HEK293 (cell line): ENCODE data around the gene ULBP1.

Experiments
- ELK4 ChIP-seq: IDR thresholded peaks from 2 replicates; pipeline ENCODE4 v1.6.1; 2011; ENCODE audit warnings: mild to moderate bottlenecking, low read depth, low read length, borderline replicate concordance
- HOXD13 ChIP-seq: sonication (generic); formaldehyde crosslinking; IDR thresholded peaks from 2 replicates; pipeline ENCODE4 v1.8.0; 2022; ENCODE audit warnings: missing genetic modification reagents, borderline replicate concordance
- KLF9 ChIP-seq: fragments of 450-650 bp; formaldehyde crosslinking; IDR thresholded peaks from 2 replicates; pipeline ENCODE4 v1.5.1; 2016; ENCODE audit warnings: missing biosample characterization, missing genetic modification characterization, low read depth
- OVOL3 ChIP-seq: fragments of 450-650 bp; formaldehyde crosslinking; IDR thresholded peaks from 2 replicates; pipeline ENCODE4 v1.5.1; 2016; ENCODE audit warnings: missing biosample characterization, missing genetic modification characterization
- PRDM2 ChIP-seq: fragments of 450-650 bp; formaldehyde crosslinking; IDR thresholded peaks from 2 replicates; pipeline ENCODE4 v1.5.1; 2016; ENCODE audit warnings: missing biosample characterization, missing genetic modification characterization, borderline replicate concordance
- SCRT1 ChIP-seq: fragments of 450-650 bp; formaldehyde crosslinking; IDR thresholded peaks from 2 replicates; pipeline ENCODE4 v1.5.1; 2016; ENCODE audit warnings: missing biosample characterization, missing genetic modification characterization, borderline replicate concordance
- SP3 ChIP-seq: fragments of 450-650 bp; formaldehyde crosslinking; IDR thresholded peaks from 2 replicates; pipeline ENCODE4 v1.5.1; 2016; ENCODE audit warnings: missing biosample characterization, missing genetic modification characterization
- ZBTB21 ChIP-seq: fragments of 450-650 bp; formaldehyde crosslinking; IDR thresholded peaks from 2 replicates; pipeline ENCODE4 v1.5.1; 2017; ENCODE audit warnings: missing biosample characterization, missing genetic modification characterization
- ZBTB26 ChIP-seq: fragments of 450-650 bp; formaldehyde crosslinking; optimal IDR thresholded peaks from 2 replicates; pipeline ENCODE3; 2016; ENCODE audit warnings: missing biosample characterization, mild to moderate bottlenecking, missing genetic modification characterization
- ZBTB7A ChIP-seq: fragments of 450-650 bp; formaldehyde crosslinking; IDR thresholded peaks from 2 replicates; pipeline ENCODE4 v1.5.1; 2016; ENCODE audit warnings: low read depth, missing biosample characterization, missing genetic modification characterization
- ZFHX2 ChIP-seq: fragments of 450-650 bp; formaldehyde crosslinking; conservative IDR thresholded peaks from 2 replicates; pipeline ENCODE4 v1.5.1; 2016; ENCODE audit warnings: missing biosample characterization, missing genetic modification characterization
- ZFP37 ChIP-seq: fragments of 450-650 bp; formaldehyde crosslinking; IDR thresholded peaks from 2 replicates; pipeline ENCODE4 v1.5.1; 2016; ENCODE audit warnings: missing biosample characterization, missing genetic modification characterization
- ZIC2 ChIP-seq: fragments of 450-650 bp; formaldehyde crosslinking; IDR thresholded peaks from 2 replicates; pipeline ENCODE4 v1.5.1; 2016; ENCODE audit warnings: missing biosample characterization, missing genetic modification characterization
- ZNF140 ChIP-seq: fragments of 450-650 bp; formaldehyde crosslinking; IDR thresholded peaks from 2 replicates; pipeline ENCODE4 v1.5.1; 2016; ENCODE audit warnings: missing biosample characterization, missing genetic modification characterization
- ZNF280D ChIP-seq: fragments of 450-650 bp; formaldehyde crosslinking; IDR thresholded peaks from 2 replicates; pipeline ENCODE4 v1.5.1; 2016; ENCODE audit warnings: missing biosample characterization, missing genetic modification characterization
- ZNF341 ChIP-seq: fragments of 450-650 bp; formaldehyde crosslinking; IDR thresholded peaks from 2 replicates; pipeline ENCODE4; 2016; ENCODE audit warnings: low read depth, missing biosample characterization, missing genetic modification characterization
- ZNF514 ChIP-seq: fragments of 450-650 bp; formaldehyde crosslinking; IDR thresholded peaks from 2 replicates; pipeline ENCODE4 v1.5.1; 2016; ENCODE audit warnings: missing biosample characterization, missing genetic modification characterization
- ZNF548 ChIP-seq: fragments of 450-650 bp; formaldehyde crosslinking; IDR thresholded peaks from 2 replicates; pipeline ENCODE4 v1.5.1; 2016; ENCODE audit warnings: missing biosample characterization, missing genetic modification characterization
- ZNF558 ChIP-seq: fragments of 450-650 bp; formaldehyde crosslinking; IDR thresholded peaks from 2 replicates; pipeline ENCODE4 v1.5.1; 2016; ENCODE audit warnings: missing biosample characterization, missing genetic modification characterization
- ZNF701 ChIP-seq: fragments of 450-650 bp; formaldehyde crosslinking; IDR thresholded peaks from 2 replicates; pipeline ENCODE4 v1.5.1; 2016; ENCODE audit warnings: missing biosample characterization, missing genetic modification characterization
- ZSCAN16 ChIP-seq: fragments of 450-650 bp; formaldehyde crosslinking; IDR thresholded peaks from 2 replicates; pipeline ENCODE4 v1.5.1; 2016; ENCODE audit warnings: missing biosample characterization, missing genetic modification characterization
- ZSCAN18 ChIP-seq: fragments of 450-650 bp; formaldehyde crosslinking; IDR thresholded peaks from 2 replicates; pipeline ENCODE4 v1.5.1; 2016; ENCODE audit warnings: missing biosample characterization, missing genetic modification characterization
- TF ChIP-seq, protein P1 (sequence below): fragments of 450-650 bp; formaldehyde crosslinking; IDR thresholded peaks from 2 replicates; pipeline ENCODE4 v1.5.1; 2016; ENCODE audit warnings: missing biosample characterization, missing genetic modification characterization

ULBP1 gene

GRCh38 chr6:149922642-149923326 is 41.0 kb upstream of the ULBP1 start, which contains the start of gene RAET1G (continued):
- TF ChIP-seq PRDM2 (no peak), ZNF280D (no peak), ZFP37 (tag by site-specific recombination) (no peak), ZBTB21 (peak; percentile 44; the same call in 1 of the 2 replicates), ZBTB26 (tag by site-specific recombination) (peak; percentile 24), ZSCAN18 (tag by site-specific recombination) (no peak), ZNF140 (no peak), ZNF558 (no peak), ZSCAN16 (tag by site-specific recombination) (no peak), ZNF548 (tag by site-specific recombination) (no peak), ZIC2 (tag by site-specific recombination) (0 out of 2 replicates have a peak, but pooled peaks have one; percentile 11), KLF9 (tag by site-specific recombination) (peak; percentile 94), OVOL3 (tag by site-specific recombination) (no peak), ZFHX2 (tag by site-specific recombination) (peak; percentile 34; the same call in 1 of the 2 replicates), HOXD13 (CRISPR knock-in tag) (no peak), ZNF514 (tag by site-specific recombination) (no peak), ZNF341 (tag by site-specific recombination) (peak; percentile 78), ZBTB7A (tag by site-specific recombination) (no peak), SP3 (peak; percentile 48; the same call in 1 of the 2 replicates), SCRT1 (tag by site-specific recombination) (no peak), ZNF701 (tag by site-specific recombination) (no peak), ELK4 (no peak)
- TF ChIP-seq, protein P1, sequence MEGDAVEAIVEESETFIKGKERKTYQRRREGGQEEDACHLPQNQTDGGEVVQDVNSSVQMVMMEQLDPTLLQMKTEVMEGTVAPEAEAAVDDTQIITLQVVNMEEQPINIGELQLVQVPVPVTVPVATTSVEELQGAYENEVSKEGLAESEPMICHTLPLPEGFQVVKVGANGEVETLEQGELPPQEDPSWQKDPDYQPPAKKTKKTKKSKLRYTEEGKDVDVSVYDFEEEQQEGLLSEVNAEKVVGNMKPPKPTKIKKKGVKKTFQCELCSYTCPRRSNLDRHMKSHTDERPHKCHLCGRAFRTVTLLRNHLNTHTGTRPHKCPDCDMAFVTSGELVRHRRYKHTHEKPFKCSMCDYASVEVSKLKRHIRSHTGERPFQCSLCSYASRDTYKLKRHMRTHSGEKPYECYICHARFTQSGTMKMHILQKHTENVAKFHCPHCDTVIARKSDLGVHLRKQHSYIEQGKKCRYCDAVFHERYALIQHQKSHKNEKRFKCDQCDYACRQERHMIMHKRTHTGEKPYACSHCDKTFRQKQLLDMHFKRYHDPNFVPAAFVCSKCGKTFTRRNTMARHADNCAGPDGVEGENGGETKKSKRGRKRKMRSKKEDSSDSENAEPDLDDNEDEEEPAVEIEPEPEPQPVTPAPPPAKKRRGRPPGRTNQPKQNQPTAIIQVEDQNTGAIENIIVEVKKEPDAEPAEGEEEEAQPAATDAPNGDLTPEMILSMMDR (tag by site-specific recombination) = peak; percentile 68
